ENCODE data around the gene GFOD1. TPM values are rescaled to one million over a fixed set of nuclear protein-coding genes. Genes with fewer than 3 reads are reported as not detected.

GFOD1 gene
- polyA plus RNA-seq, 1 donor from 2014 or later, result 7.0 TPM

DNA sequence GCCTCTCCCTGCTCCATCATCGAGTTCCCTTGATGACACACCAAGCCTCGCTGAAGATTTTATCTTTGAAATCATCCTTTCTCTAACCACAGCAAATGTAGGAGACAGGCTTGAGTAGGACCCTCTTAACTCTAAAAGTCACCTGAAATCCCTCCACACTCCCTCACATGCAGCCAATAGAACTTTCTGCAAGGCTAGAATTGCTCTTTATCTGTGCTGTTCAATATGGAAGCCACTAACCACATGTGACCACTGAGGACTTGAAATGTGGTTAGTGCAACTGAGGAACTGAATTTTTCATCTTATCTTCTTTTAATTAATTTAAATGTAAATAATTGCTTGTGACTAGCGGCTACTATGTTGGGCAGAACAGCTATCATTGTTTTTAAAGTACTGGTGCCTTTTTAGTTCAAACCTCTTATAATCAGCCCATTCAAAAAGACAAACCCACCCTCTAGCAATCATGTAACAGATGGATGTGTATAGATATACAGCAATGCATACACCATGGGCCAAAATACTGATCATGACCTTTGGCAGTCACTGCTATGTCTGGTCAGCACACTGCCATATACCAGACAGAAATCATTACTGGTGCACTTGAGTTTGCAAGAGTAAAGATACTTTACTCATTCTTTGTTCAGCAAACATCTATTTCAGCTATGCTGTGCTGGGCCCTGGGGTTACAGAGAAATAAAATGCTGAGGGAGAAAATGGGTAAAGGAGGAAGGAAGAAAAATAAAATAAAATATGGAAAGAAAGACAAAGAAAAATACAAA lies 50.0 kb downstream of the GFOD1 start:
- no peak overlapping the region for H3K4me2 ChIP-seq (ENCODE audit: low read length)
- H3K27me3 ChIP-seq (ENCODE audit: insufficient read depth, low read depth, low read length), result no peaks in the 10 kb centered on the region
- H3K36me3 ChIP-seq (ENCODE audit: insufficient read depth, low read length), result no peaks in the 10 kb centered on the region
- no peaks in the 10 kb centered on the region for H4K20me1 ChIP-seq (ENCODE audit: insufficient read depth)
- H3F3A ChIP-seq (ENCODE audit: insufficient read depth, low read length, poor library complexity, severe bottlenecking), result no peaks in the 10 kb centered on the region
- no peak overlapping the region for H2AFZ ChIP-seq (ENCODE audit: low read depth, low read length)
- no peak overlapping the region for H3K4me3 ChIP-seq (ENCODE audit: low read length)
- no peaks in the 10 kb centered on the region for H3K79me2 ChIP-seq (replicated peaks; ENCODE audit: insufficient read depth, low read length)
- H3K9me3 ChIP-seq (ENCODE audit: low read length), result no peaks in the 10 kb centered on the region
- no peak overlapping the region for H3K27ac ChIP-seq (ENCODE audit: low read length)
- H3K9me2 ChIP-seq (ENCODE audit: insufficient read depth, low read length), result no peaks in the 10 kb centered on the region
- H3K9ac ChIP-seq (ENCODE audit: low read length), result no peak overlapping the region
- no peak for TF ChIP-seq EP300 (conservative IDR thresholded peaks at IDR 0.05; ENCODE audit: poor library complexity, severe bottlenecking)
- TF ChIP-seq, protein P1, sequence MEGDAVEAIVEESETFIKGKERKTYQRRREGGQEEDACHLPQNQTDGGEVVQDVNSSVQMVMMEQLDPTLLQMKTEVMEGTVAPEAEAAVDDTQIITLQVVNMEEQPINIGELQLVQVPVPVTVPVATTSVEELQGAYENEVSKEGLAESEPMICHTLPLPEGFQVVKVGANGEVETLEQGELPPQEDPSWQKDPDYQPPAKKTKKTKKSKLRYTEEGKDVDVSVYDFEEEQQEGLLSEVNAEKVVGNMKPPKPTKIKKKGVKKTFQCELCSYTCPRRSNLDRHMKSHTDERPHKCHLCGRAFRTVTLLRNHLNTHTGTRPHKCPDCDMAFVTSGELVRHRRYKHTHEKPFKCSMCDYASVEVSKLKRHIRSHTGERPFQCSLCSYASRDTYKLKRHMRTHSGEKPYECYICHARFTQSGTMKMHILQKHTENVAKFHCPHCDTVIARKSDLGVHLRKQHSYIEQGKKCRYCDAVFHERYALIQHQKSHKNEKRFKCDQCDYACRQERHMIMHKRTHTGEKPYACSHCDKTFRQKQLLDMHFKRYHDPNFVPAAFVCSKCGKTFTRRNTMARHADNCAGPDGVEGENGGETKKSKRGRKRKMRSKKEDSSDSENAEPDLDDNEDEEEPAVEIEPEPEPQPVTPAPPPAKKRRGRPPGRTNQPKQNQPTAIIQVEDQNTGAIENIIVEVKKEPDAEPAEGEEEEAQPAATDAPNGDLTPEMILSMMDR (IDR thresholded peaks at IDR 0.05; ENCODE audit: poor library complexity, severe bottlenecking), result no peak
- no peak for TF ChIP-seq SMC3 (conservative IDR thresholded peaks at IDR 0.05; ENCODE audit: poor library complexity)
- no peak for TF ChIP-seq POLR2AphosphoS5 (IDR thresholded peaks at IDR 0.05)
- TF ChIP-seq RAD21 (conservative IDR thresholded peaks at IDR 0.05), result no peak
- TF ChIP-seq TAF1 (IDR thresholded peaks at IDR 0.05; ENCODE audit: low read depth), result no peak
- TF ChIP-seq, protein P2, sequence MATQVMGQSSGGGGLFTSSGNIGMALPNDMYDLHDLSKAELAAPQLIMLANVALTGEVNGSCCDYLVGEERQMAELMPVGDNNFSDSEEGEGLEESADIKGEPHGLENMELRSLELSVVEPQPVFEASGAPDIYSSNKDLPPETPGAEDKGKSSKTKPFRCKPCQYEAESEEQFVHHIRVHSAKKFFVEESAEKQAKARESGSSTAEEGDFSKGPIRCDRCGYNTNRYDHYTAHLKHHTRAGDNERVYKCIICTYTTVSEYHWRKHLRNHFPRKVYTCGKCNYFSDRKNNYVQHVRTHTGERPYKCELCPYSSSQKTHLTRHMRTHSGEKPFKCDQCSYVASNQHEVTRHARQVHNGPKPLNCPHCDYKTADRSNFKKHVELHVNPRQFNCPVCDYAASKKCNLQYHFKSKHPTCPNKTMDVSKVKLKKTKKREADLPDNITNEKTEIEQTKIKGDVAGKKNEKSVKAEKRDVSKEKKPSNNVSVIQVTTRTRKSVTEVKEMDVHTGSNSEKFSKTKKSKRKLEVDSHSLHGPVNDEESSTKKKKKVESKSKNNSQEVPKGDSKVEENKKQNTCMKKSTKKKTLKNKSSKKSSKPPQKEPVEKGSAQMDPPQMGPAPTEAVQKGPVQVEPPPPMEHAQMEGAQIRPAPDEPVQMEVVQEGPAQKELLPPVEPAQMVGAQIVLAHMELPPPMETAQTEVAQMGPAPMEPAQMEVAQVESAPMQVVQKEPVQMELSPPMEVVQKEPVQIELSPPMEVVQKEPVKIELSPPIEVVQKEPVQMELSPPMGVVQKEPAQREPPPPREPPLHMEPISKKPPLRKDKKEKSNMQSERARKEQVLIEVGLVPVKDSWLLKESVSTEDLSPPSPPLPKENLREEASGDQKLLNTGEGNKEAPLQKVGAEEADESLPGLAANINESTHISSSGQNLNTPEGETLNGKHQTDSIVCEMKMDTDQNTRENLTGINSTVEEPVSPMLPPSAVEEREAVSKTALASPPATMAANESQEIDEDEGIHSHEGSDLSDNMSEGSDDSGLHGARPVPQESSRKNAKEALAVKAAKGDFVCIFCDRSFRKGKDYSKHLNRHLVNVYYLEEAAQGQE (IDR thresholded peaks at IDR 0.05; ENCODE audit: borderline replicate concordance), result no peak
- TF ChIP-seq MXI1 (conservative IDR thresholded peaks at IDR 0.05; ENCODE audit: poor library complexity, severe bottlenecking), result no peak
- TF ChIP-seq EZH2 (IDR thresholded peaks at IDR 0.05; ENCODE audit: borderline replicate concordance, insufficient read depth, low read length, poor library complexity, severe bottlenecking), result no peak

DNA sequence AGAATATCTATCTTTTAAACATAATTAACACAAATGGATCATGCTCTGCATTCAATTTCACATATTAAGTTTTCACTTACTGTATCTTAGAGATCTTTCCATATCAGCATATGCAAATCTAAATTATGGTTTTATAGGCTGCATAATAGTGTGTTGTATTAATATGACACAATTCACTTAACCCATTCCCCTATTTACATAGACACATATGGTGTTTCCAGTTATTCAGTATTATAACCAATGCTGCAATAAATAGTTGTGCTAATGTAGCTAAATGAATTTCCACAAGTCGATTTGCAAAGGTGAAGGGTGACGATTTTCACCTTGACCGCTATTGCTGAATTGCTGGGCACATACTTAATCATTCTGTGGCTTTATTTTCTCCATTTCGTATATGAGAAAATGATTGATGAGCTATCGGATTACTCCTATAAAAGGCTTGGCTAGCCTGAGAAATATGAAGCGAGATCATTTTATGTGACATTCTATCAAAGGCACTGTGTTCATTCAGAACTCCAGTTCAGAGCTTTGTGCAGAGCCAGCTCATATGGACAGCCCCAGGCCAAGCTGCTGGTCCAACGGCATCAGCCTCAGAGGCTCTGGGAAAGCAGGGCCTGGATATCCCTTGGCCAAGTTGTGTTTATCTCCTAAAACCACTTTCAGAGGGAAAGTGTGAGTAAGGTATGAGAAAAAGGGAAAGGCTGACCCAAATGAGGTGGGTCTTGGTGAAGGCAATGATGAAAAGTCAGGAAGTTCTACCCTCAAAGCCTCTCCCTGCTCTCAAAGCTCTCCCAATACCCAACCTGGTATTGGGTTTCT lies 50.8 kb downstream of the GFOD1 start:
- Histone ChIP-seq H3K4me3 (ENCODE audit: low read length) (no peak overlapping the region), H3F3A (ENCODE audit: insufficient read depth, low read length, poor library complexity, severe bottlenecking) (no peaks in the 10 kb centered on the region), H3K79me2 (replicated peaks; ENCODE audit: insufficient read depth, low read length) (no peaks in the 10 kb centered on the region), H3K9me2 (ENCODE audit: insufficient read depth, low read length) (no peaks in the 10 kb centered on the region), H3K4me2 (ENCODE audit: low read length) (no peak overlapping the region), H3K27ac (ENCODE audit: low read length) (no peak overlapping the region), H3K9me3 (ENCODE audit: low read length) (no peaks in the 10 kb centered on the region), H2AFZ (ENCODE audit: low read depth, low read length) (no peak overlapping the region), H4K20me1 (ENCODE audit: insufficient read depth) (no peaks in the 10 kb centered on the region), H3K36me3 (ENCODE audit: insufficient read depth, low read length) (no peaks in the 10 kb centered on the region), H3K9ac (ENCODE audit: low read length) (no peak overlapping the region), H3K27me3 (ENCODE audit: insufficient read depth, low read depth, low read length) (no peaks in the 10 kb centered on the region)
- TF ChIP-seq, protein P1 (IDR thresholded peaks at IDR 0.05; ENCODE audit: poor library complexity, severe bottlenecking), result no peak
- TF ChIP-seq RAD21 (conservative IDR thresholded peaks at IDR 0.05) (no peak), MXI1 (conservative IDR thresholded peaks at IDR 0.05; ENCODE audit: poor library complexity, severe bottlenecking) (no peak)
